Activated T-helper 9 cell treated with anti-CD3 and anti-CD28 coated beads, Interleukin-2, amount 50 U/mL, for 16 hours (primary cell): ENCODE measurements around the gene CD99.
"Not testable (repeated sequence)": the region's sequence is repeated elsewhere in the genome, so short reads cannot be mapped to it uniquely, and the experiment has no call there.

ENCODE experiments used
- DNase-seq: peaks from one replicate; pipeline ENCODE4 v3.0.0-alpha.2; 2020; ENCODE audit warnings: low read depth

The CD99 gene

DNA sequence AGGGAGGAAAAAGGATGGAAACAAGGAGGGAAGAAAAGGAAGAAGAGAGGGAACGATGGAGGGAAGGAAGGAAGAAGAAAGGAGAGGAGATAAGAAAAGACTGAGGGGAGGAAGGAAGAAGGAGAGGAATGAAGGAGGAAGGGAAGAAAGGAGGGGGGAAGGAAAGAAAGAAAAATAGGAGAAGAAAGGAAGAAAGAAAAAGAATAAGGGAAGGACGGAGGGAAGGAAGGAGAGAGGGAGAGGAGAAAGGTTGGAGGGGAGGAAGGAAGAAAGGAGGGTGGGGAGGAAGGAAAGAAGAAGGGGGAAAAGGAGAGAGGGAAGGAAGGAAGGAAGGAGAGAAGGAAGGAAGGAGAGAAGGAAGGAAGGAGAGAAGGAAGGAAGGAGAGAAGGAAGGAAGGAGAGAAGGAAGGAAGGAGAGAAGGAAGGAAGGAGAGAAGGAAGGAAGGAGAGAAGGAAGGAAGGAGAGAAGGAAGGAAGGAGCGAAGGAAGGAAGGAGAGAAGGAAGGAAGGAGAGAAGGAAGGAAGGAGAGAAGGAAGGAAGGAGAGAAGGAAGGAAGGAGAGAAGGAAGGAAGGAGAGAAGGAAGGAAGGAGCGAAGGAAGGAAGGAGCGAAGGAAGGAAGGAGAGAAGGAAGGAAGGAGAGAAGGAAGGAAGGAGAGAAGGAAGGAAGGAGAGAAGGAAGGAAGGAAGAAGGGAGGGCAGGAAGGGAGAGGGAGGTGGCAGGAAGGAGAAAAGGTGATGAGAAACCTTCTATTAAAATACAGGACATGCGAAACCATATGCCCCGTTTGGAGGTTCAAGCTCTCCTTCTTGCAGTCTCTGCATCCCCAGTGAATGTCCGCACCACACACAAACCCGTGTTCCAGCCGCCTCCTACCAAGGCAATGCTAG is 82.3 kb downstream of the CD99 start:
- not testable (repeated sequence) for DNase-seq

DNA sequence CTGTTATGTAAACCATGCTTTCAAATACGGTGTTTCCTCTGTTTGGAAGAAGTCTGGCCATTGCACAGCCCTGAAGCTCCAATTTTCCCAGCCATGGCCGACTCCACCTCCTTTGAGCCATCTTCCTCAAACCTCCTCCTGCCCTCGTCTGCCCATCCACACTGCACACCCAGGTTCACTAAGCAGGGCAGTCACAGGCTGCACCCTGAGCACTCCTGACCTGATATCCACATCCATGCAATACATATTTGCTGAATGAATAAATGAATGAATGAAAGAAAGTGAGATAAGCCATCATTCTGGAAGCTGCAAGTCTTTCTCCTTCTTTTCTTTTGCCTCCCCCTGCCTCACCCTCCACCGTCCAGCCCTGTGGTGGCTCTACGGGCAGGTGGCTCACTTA is 83.0 kb downstream of the CD99 start:
- DNase-seq = no peak

DNA sequence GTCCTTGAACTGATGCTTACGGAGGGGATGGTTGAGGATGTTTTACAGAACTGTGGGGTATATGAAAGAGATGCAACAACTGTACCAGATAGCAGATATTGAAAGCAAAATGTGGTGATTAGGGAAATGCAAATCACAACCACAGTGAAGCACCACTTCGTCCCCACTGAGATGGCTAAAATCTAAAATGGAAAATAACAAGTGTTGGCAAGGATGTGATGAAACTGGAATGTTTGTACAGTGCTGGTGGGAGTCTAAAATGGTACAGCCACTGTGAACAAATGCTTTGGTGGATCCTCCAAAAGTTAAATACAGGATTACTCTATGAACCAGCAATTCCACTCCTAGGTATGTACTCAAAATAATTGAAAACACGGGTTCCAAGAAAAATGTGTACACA is 83.7 kb downstream of the CD99 start:
- no peak for DNase-seq

DNA sequence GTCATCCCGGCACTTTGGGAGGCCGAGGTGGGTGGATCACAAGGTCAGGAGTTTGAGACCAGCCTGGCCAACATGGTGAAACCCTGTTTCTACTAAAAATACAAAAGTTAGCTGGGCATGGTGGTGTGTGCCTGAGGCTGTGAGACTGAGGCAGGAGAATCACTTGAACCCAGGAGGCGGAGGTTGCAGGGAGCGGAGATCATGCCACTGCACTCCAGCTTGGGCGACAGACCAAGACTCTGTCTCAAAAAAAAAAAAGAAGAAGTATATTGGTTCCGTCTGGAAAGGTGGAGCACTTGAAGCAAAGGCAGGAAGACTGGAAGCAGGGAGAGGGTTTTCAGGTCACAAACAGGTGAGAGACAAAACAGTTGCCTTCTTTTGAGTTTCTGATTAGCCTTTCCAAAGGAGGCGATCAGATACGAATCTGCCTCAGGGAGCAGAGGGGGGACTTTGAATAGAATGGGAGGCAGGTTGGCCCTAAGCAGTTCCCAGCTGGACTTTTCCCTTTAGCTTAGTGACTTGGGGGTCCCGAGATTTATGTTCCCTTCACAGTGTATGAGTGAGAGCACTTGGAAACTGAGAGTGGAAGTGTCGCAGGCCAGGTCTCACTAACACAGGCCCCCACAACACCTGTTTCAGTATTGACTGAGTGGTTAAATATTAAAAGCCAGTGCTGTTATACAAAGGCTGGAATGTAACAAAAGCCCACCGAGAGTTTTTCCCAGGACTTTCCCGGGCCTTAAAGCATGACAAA is 89.6 kb downstream of the CD99 start:
- DNase-seq = not testable (repeated sequence)

DNA sequence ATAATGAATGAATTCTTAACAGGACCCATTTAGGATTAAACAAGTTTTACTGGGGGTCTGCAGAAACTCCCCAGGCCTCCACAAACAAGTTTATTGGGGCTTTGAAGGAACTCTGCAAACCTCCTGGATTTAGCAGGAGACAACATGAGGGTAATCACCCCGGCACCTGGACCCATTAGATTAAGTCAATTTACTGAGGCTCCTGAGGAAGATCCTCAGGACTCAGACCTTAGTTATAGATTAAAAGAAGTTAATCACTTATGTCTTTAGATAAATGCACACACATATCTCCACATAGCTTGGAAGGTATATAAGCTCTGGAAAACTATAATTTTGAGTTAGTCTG is 90.1 kb downstream of the CD99 start:
- no peak for DNase-seq

DNA sequence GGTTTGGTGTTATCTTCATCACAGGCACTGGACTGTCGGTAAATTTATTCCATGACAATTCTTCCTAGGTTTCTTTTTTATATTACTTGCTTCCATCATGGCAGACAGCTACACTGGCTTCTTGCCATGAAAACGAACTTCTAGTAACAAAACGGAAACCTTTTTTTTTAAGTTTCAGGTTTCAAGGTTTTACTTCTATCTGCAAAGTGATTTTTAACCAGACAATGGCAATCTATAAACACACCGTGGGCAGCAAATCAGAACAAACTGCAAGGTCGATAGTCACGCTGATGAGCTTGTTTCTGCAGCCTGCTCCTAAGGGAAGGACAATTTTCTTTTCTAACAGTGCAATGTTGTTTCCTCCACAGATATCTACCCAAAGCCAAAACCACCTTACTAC is 90.6 kb downstream of the CD99 start:
- no peak for DNase-seq

DNA sequence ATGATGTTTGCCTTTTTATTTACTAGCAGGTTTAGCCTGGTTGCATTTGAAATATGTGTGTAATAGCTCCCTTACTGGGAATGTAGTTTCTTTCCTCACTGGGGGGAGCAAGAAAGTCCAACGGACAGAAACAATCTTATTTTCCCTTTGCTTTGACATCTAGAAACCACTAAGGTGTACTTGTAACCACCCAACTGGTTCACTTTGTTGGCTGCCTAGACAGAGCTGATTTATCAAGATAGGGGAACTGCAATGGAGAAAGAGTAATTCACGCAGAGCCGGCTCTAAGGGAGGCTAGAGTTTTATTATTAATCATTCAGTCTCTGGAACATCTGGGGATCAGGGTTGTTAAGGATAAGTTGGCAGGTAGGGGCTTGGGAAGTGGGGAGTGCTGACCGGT is 91.1 kb downstream of the CD99 start:
- DNase-seq = no peak

DNA sequence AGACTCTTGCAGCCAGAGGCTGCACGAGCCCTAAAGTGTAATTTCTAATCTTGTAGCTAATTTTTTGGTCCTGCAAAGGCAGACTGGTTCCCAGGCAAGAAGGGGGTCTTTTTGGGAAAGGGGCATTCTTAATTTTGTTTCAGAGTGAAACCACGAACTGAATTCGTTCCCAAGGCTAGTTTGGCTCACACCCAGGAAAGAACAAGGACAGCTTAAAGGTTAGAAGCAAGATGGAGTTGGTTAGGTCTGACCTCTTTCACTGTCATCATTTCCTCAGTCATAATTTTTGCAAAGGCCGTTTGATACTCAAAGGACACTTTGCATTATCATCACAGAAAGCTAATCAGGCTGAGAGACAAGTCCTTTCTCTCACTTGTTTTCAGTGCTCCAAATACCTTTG is 91.7 kb downstream of the CD99 start:
- DNase-seq = no peak

DNA sequence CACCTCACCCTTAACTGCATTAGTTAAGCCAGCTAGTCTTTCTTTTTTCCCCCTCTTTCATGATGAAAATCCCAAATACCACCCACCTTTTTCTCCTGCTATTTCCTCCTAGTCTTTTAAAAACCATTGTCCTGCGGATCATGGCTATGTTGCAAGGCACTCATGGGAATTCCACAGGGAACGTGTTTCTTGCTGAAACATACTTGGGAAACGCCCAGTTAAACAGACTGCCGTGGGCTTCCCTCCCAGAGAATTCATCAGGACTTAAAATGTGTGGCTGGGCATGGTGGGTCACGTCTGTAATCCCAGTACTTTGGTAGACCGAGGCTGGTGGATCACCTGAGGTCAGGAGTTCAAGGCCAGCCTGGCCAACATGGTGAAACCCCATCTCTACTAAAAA is 92.9 kb downstream of the CD99 start:
- no peak for DNase-seq

DNA sequence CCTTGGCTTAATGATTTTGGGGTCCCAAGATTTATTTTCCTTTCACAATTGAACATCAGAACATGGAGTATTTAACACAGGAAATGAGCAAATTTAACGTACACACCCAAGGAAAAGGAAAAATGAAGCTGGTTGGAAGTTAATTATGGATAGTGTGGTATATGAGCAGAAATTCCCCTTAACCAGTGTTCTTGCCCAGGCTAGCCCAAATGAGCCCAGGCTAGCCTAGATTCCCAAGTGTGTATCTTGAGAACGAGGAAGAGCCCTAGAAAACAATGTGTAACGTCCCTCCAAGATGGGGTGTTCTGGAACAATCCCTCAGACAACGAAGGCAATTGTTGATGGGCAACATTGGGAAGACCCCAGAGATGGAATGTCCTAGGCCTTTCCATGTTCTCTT is 94.4 kb downstream of the CD99 start:
- DNase-seq = no peak

DNA sequence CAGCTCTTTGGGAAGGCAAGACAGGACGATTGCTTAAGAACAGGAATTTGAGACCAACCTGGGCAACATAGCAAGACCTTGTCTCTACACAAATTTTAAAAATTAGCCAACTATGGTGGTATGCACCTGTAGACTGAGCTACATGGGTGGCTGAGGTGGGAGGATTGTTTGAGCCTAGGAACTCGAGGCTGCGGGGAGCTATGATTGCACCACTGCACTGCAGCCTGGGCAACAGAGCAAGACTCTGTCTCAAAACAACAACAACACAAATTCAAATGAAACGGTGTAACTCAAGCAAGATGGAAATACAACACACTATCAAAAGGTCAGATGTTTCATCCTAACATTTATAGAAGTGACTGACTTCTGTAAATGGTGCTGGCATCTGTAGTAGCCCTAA is 97.9 kb downstream of the CD99 start:
- DNase-seq = no peak

DNA sequence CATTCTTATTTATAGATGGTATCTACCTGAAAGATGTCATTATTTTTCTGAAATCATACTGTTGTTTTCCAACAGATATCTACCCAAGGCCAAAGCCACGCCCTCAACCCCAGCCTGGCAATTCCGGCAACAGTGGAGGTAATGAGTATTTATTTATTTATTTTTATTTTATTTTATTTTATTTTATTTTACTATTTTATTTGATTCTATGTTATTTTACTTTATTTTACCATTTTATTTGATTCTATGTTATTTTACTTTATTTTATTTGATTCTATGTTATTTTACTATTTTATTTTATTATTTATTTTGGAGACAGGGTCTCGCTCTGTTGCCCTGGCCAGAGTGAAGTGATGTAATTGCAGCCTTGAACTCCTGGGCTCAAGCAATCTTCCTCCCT is 98.5 kb downstream of the CD99 start:
- no peak for DNase-seq
